ENCODE results near the gene DGKH.

Gene DGKH

GRCh38 chr13:42239644-42240043 is 191.2 kb downstream of the DGKH start:
- DNase-seq: peak; percentile 16

DNA sequence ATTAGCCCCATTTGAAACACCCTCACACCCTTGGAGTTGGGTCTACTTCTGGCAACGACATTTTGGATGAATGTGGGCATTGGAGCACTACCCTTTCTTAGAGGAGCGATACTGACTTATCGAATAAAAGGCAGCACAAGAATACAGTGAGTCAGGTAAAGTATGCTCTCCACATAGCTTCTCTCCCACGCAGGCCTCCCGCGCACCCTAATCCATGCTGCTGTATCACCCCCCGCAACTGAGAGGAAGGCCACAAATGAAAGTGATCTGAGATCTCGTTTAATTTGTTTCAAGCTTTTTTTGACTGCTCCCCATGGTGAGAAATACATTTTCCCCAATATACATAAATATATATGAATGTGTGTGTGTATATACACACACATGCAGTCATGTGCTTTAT is 198.1 kb downstream of the DGKH start:
- no peak for DNase-seq

DNA sequence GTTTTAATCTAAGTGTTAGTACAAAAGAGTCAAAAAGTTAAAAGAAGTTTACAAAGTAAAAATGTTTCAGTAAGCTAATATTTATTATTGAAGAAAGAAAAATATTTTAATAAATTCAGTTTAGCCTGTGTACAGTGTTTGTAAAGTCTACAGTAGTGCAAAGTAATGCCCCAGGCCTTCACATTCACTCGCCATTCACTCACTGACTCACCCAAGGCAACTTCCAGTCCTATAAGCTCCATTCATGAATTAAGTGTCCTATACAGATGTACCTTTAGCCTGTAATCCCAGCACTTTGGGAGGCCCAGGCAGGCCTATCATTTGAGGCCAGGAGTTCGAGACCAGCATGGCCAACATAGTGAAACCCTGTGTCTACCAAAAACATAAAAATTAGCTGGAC is 199.4 kb downstream of the DGKH start:
- DNase-seq: no peak

GRCh38 chr13:42255886-42256285 is 207.4 kb downstream of the DGKH start:
- no peak for DNase-seq

DNA sequence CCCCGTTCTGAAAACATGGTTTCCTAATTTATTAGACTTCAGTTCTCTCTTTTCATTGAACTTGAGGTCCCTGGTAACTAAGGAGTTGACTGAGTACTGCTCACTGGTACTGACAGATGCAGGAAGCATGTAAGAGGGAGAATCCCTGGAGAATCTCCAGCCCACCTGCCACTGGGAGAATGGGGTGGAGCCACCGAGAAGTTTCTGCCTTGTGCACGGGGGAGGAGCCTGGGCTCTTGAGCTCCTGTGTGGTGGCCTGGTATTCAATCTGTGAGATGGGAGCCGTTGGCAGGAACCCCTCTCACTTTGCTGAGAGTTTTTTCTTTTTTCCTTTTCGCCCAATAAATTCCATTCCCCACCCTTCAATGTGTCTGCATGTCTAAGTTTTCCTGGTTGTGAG is 210.3 kb downstream of the DGKH start:
- no peak for DNase-seq

GRCh38 chr13:42259515-42259914 is 211.1 kb downstream of the DGKH start:
- DNase-seq: no peak

GRCh38 chr13:42260903-42261654 is 212.6 kb downstream of the DGKH start:
- DNase-seq: no peak

DNA sequence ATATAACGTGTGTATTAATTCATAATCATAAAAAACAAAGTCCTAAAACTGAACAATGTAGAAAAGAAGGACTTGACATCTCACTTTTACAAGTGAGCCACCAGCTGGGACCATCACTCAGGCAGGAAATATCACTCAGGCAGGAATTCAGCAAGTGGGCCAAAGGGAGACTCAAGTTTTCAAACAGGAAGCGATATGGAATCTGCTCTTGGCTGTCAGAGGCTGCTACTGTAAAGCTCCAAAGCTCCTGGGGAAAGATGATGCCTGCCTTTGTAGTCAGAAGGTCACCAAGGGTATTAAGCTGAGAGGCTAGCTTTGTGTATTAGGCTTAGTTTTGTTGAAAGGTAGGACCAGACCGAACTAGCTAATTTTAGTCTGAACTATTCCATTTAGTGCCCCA is 218.0 kb downstream of the DGKH start:
- peak; percentile 62 for DNase-seq

DNA sequence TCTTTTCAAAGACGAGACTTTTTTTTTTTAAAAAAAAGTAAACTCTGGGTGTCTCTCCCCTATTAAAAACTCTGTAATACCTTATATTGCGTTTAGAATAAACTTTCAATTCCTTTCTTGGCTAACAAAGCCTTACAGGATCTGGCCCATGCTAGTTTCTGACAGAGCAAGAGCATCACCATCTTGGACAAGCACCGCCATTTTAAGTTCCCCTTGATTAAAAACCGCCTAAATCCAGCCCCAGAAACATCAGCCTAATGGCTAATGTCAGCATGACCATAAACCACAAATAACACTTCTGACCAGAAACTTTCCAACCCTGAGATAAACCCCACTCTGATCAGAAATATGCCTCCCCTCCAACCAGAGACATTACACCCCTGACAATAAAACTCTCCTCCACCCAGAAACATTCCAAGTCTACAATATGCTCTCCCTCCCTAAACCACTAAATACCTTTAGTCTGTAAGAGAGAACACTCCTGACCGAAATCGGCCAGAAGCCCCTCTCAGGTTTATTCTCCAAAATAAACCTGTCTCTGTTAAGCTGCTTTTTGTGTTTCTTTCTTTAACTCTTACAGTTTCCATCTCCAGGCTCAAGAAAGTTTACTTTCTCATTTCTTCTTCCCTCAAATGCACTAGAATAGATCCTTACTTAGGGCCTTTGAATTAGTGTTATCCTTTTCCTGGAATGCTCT is 221.9 kb downstream of the DGKH start:
- no peak for DNase-seq

- DNase-seq: no peak
Measured at GRCh38 chr13:42270857-42271215, 222.4 kb downstream of the DGKH start.

DNA sequence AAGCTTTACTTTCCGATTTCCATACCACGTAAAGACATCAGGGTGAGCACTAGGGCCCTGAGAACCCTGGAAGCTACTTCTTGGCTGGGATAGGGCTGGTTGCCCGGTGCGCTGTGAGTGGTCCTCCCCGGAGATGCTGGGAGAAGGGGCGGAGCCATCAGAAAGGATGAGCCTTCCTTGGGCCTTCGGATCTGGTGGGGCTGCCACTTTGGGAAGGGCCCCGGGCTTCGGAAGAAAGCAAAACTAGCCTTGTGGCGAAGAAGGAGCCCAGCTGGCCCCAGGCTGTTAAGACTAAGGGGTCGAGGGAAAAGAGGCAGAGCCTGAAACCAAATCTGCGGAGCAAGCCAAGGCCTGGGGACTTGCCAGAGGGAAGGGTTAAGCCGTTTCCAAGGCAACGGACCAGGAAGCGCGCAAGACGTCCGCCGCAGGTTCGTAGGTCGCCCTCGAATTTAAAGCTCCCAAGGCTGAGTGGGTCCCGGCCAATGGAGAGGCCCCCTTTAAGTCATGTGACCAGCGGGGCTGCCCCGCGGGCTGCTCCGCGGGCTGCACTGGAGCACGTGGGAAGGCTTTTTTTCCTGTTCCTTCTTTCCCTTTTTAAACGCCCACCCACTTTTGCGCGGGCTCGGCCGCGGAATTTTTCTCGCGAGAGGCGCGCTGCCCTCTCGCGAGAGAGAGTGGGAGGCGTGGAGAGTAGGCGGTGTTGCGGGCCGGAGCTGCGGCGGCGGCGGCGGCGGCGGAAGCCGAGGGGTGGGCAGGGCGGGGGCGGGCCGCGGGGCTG is 223.1 kb downstream of the DGKH start:
- peak; percentile 99 for DNase-seq

DNA sequence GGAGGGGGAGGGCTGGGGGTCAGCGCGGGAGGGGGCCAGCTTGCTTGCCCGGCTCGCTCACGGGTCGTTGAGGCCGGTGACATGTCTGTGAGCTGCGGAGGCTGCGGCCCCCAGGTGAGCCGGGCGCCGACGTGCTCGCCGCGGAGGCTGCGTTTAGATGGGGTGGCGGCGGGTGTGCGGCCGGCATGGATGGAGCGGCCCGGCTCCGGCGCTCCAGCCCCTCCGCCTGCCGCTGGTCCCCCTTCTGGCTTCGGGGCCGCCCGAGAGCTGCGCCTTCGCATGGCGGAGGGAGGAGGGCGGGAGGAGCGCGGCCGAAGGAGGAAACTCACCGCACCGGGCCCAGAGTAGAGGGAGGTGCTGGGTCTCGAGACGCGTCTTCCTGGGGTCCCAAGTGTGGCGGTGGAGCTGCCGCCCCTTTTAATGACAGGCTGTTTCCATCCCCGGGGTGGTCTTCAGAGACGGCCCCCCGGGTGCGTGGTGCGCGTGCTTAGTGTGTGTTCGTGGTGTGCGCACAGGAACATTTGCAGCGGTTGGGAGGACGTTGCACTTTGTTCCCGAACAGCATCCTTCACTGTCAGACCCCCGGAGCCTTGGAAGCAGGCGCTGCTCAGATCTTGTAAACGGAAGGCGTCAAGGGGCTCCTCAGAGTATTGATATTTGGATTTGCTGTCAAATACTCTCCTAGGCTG is 223.8 kb downstream of the DGKH start, which contains the start of gene AKAP11:
TSS of gene AKAP11 (plus strand) at position 38 of the 689 bp plus-strand sequence. CDS start 14,197 bp downstream, outside the sequence.
- DNase-seq: peak; percentile 62

GRCh38 chr13:42272804-42273175 is 224.3 kb downstream of the DGKH start:
- no peak for DNase-seq

- no peak for DNase-seq
Measured at GRCh38 chr13:42274386-42275097, 226.1 kb downstream of the DGKH start.

DNA sequence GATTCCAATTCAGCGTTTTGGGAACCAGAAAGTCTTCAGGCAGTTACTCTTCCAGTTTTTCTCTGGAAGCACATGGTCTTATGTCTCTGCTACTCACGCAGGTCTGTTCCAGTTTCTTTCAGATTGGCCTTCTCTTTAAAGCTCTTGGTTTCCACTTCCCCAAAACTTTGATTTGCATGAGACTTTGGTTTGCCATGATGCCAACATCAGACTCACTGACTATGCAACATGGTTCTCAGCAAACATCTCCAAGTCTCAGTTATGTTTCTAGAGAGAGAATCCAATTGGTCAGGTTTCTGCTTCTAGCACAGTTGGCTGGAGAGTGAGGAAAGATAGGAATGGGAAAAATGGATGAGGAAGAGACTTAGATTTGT is 226.6 kb downstream of the DGKH start:
- no peak for DNase-seq

GRCh38 chr13:42275506-42275905 is 227.1 kb downstream of the DGKH start:
- DNase-seq: no peak

GRCh38 chr13:42276683-42277082 is 228.2 kb downstream of the DGKH start:
- peak; percentile 22 for DNase-seq

DNA sequence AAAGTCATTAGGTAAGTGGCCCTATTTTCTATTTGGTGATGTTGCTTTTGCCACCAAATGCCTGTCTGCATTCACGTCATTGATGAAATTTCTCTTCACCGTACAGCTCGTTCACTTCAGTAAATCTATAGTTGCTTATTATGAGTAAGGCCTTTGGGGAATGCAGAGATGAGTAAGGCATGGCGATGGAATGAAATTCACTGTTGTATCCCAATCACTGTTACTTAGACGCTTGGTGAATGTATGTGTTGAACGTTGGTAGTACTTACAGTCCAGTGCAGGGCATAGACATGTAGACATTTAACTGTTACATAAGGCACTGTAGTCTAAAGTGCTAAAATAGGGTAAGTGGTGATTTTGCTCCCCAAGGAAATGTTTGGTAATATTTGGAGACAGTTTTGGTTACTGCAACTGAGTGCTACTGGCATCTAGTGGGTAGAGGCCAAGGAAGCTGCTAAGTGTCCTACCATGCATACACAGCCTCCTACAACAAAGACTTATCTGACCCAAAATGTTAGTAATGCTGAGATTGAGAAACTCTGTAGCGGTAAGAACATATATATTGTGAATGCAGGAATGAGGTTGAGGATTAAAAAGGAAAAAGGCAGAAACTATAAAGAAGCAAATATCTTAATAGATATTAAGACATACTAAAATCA is 229.3 kb downstream of the DGKH start:
- DNase-seq: peak; percentile 48

GRCh38 chr13:42279080-42279479 is 230.6 kb downstream of the DGKH start:
- no peak for DNase-seq

DNA sequence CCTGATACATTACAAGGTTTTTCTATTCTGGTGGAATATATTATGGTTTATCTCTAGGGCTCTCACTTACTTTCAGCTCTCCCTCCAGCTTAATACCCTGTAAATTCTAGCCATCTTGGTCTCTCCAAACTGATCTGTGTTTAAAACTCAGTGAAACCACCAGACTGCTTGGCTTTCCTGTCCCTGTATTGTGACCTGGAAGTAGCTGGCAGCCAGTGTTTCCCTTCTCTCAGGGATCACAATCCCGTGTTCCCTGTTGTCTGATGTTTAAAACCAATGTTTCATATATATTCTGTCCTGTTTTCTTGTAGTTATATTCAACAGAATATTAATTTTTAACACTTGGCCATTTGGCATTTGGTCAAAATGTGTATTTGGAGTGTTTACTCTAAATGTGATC is 231.5 kb downstream of the DGKH start:
- no peak for DNase-seq

- no peak for DNase-seq
Measured at GRCh38 chr13:42280537-42280936, 232.1 kb downstream of the DGKH start.

DNA sequence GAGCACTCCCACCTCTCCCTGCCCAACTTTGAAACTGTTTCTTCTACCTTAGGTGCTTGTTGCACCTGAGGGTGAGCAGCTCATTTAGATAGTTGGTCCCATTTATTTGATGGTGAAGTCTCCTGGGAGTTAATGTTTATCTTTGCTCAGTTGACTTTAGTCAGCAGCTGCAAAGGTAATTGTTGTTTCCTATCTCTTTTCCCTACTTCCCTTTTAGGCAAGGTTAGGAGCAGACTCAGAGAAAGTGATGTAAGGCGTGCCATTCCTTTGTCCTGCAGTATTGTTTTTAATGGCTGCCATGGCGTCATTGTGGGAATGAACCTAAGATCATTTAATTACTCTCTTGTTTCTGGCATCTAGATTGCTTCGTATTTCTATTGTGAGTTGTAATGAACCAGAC is 235.1 kb downstream of the DGKH start:
- DNase-seq: no peak

All from fibroblast of skin of abdomen (primary cell).